Activated T-cell treated with anti-CD3 and anti-CD28 coated beads, Interleukin-2, amount 50 U/mL, for 24 hours (primary cell): Measurements from ENCODE around the gene ASTN2.

Source experiments
- DNase-seq: peaks from one replicate; pipeline ENCODE4 v3.0.0-alpha.2; 2020
- H3K27ac Mint-ChIP-seq: 2 replicates; pipeline ENCODE4 v1.8.0; 2020; ENCODE audit warnings: mild to moderate bottlenecking, mixed read lengths
- H3K27me3 Mint-ChIP-seq: 2 replicates; pipeline ENCODE4 v1.8.0; 2020; ENCODE audit warnings: mixed read lengths
- H3K36me3 Mint-ChIP-seq: 2 replicates; pipeline ENCODE4 v1.8.0; 2020; ENCODE audit warnings: low read depth, mixed read lengths
- H3K4me1 Mint-ChIP-seq: 2 replicates; pipeline ENCODE4 v1.8.0; 2020; ENCODE audit warnings: low read depth, mixed read lengths
- H3K4me3 Mint-ChIP-seq: 2 replicates; pipeline ENCODE4 v1.8.0; 2020; ENCODE audit warnings: mild to moderate bottlenecking, moderate library complexity, mixed read lengths
- H3K9me3 Mint-ChIP-seq: 2 replicates; pipeline ENCODE4 v1.8.0; 2020; ENCODE audit warnings: mixed read lengths

ASTN2 gene

DNA sequence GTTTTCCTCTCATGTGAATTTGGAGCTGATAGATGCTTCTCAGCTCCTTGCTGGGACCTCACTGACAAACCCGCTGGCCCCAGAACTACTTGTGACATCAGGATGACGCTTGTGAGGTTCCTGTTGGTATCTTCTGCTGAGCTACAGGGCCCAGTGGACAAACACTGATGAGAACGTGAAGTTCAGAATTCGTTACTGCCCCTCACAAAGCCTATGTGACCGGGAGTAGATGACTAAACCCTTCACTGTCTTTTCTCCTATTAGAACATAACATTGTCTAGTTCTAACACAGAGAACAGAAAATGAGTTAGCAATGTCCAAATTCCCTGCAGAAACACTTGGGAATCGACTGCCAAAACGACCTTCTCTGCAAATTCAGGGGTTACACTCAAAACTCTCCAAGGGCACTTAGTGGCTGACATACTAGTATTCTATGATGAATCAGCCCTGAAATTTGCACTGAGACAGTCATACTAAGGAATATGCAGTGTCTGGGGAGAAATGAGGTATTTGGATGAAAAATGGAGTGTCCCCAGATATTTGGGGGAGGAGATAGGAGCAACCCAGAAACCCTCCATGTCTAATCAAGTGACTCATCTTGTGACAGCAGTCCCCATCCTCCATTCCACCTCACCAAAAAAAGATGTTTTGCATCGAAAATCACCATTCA, 871.0 kb downstream of the ASTN2 start:
- Mint-ChIP-seq H3K4me1 (no peaks in the 10 kb centered on the region), H3K4me3 (no peak overlapping the region), H3K27ac (no peak overlapping the region), H3K27me3 (no peaks in the 10 kb centered on the region), H3K36me3 (peaks cover 8% of the 10 kb centered on the region), H3K9me3 (no peaks in the 10 kb centered on the region)
- no peak for DNase-seq

DNA sequence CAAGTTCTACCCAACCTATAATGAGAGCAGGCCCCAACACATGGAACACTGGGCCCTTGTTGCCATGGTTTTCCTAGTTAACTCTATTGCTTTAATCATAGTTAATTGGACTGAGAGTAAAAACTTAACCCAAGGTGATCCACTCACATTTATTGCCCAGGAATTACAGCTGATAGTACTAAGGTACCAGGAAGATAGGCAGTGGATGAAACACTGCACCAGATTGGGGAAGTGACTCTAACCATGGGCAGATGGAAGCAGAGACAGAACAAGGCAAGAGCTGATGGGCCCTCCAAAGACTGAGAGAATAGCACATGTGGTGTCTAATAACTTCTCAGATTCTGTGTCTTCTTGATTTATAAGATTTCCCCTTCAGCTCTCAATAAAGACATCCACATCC, 873.5 kb downstream of the ASTN2 start:
- Mint-ChIP-seq H3K4me3 (no peak overlapping the region), H3K27me3 (no peaks in the 10 kb centered on the region), H3K27ac (no peak overlapping the region), H3K36me3 (peaks cover 8% of the 10 kb centered on the region), H3K4me1 (no peaks in the 10 kb centered on the region), H3K9me3 (peaks cover 10% of the 10 kb centered on the region)
- DNase-seq = no peak

DNA sequence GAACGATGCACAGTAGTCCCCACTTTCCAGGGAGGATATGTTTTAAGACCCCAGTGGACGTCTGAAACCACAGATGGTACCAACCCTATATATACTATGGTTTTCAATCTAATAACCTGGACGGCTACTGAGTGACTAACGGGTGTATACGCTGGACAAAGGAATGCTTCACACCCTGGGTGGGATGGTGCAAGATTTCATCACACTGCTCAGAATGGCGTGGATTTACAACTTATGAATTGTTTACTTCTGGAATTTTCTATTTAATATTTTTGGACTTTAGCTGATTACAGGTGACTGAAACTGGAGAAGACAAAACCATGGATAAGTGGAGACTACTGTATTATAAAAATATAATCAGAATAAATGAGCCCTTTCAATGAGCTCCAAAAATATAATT, 875.3 kb downstream of the ASTN2 start:
- no peaks in the 10 kb centered on the region for H3K27me3 Mint-ChIP-seq
- H3K27ac Mint-ChIP-seq = no peak overlapping the region
- H3K4me3 Mint-ChIP-seq = no peak overlapping the region
- no peak for DNase-seq
- H3K36me3 Mint-ChIP-seq = peaks cover 8% of the 10 kb centered on the region
- peaks cover 20% of the 10 kb centered on the region for H3K9me3 Mint-ChIP-seq
- no peaks in the 10 kb centered on the region for H3K4me1 Mint-ChIP-seq

DNA sequence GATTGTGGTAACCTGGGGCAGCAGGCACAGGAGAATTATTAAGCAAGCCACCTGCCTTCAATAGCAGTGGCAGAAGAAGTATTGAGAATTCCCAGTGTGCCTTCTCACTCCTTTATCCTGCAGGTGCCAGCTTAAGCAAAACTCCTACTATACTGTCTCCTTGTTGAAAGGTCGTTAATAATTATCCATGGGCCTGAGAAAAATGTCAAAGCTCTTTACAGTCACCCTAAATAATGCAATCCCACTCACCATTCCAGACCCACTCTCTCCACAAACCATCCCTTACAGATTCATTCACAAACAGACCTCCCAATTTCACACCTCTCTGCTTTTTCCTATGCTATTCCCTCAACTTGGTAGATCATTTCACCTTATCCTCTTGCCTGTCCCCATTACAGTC, 889.2 kb downstream of the ASTN2 start:
- DNase-seq = no peak
- H3K9me3 Mint-ChIP-seq = peaks cover 39% of the 10 kb centered on the region

DNA sequence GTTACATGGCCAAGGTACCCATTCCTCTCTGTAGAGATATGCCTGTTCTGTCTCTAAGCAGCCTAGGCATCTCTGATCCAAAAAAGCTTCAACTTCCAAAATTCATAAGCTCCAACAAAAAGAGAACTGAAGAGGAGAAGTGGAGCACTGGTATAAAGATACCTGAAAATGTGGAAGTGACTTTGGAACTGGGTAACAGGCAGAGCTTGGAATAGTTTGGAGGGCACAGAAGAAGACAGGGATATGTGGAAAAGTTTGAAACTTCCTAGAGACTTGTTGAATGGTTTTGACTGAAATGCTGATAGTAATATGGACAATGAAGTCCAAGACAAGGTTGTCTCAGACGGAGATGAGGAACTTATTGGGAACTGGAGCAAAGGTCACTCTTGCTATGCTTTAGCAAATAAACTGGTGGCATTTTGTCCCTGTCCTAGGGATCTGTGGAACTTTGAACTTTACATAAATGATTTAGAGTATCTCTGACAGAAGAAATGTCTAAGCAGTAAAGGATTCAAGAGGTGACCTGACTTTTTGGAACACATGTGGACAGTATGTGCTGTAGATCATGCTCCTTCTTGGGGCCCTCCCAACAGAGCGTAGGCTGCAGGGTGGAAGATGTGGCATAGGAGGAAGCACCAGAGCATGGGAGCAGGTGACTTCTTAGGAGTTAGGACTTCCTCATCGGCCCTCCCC, 889.9 kb downstream of the ASTN2 start:
- Mint-ChIP-seq H3K9me3 (peaks cover 45% of the 10 kb centered on the region), H3K27ac (no peak overlapping the region), H3K4me3 (no peak overlapping the region), H3K4me1 (no peaks in the 10 kb centered on the region), H3K36me3 (no peaks in the 10 kb centered on the region), H3K27me3 (no peaks in the 10 kb centered on the region)
- no peak for DNase-seq

More for the DNA sequence above, 889.2 kb downstream of the ASTN2 start:
- Mint-ChIP-seq H3K4me3 (no peak overlapping the region), H3K4me1 (no peaks in the 10 kb centered on the region), H3K27me3 (no peaks in the 10 kb centered on the region), H3K36me3 (no peaks in the 10 kb centered on the region), H3K27ac (no peak overlapping the region)

DNA sequence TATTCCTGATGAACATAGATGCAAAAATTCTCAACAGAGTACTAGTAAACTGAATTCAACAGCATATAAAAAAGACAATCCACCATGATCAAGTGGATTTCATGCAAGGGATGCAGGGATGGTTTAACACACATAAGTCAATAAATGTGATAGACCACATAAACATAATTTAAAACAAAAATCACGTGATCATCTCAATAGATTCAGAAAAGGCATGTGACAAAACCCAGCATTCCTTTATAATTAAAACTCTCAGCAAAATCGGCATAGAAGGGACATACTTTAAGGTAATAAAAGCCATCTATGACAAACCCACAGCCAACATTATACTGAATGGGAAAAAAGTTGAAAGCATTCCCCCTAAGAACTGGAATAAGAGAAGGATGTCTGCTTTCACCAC, 894.6 kb downstream of the ASTN2 start:
- Mint-ChIP-seq H3K36me3 (peaks cover 16% of the 10 kb centered on the region), H3K27me3 (no peaks in the 10 kb centered on the region), H3K4me3 (no peak overlapping the region), H3K9me3 (peaks cover 54% of the 10 kb centered on the region), H3K4me1 (no peaks in the 10 kb centered on the region), H3K27ac (no peak overlapping the region)
- no peak for DNase-seq

DNA sequence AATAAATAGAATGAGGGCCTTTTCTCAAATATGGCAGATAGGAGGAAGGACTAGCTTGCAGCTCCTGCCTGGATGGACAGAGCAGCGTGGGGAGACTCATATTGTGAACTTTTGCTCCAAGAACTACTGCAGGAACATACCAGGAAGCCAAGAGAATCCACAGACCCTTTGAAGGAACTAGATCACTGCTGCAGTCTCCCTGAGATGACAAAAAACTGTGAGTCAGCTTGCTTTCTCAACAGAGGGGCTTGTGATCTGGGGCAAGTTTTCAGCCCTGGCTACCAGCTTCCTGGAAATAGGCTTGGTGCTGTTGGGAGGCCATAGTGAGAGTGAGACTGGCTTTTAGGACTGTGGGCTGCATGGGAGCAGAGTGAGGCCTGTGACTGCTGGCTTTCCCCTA, 898.4 kb downstream of the ASTN2 start:
- H3K36me3 Mint-ChIP-seq = peaks cover 16% of the 10 kb centered on the region

DNA sequence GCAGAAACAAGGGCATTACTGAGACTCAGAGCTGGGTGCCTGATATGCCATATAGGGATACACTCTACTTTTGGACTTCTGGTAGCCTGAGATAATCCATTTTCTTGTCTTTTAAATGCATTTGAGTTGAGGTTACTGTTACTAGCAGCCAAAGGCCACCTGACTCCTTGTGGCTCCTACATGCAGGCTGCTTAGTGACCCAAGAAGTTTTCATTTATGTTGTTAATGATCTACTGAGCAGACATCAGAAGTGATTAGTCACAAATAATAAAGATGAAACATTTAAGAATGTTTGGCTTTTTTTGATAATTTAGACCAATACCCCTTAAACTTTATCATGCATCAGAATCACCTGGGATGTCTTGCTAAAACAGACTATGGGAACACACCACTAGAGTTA, 899.3 kb downstream of the ASTN2 start:
- Mint-ChIP-seq H3K4me1 (no peaks in the 10 kb centered on the region), H3K4me3 (no peak overlapping the region), H3K27me3 (no peaks in the 10 kb centered on the region), H3K36me3 (peaks cover 16% of the 10 kb centered on the region), H3K27ac (no peak overlapping the region), H3K9me3 (peaks cover 58% of the 10 kb centered on the region)
- DNase-seq = no peak

More for the DNA sequence above, 898.4 kb downstream of the ASTN2 start:
- Mint-ChIP-seq H3K9me3 (peaks cover 63% of the 10 kb centered on the region), H3K4me1 (no peaks in the 10 kb centered on the region), H3K27me3 (no peaks in the 10 kb centered on the region), H3K27ac (no peak overlapping the region), H3K4me3 (no peak overlapping the region)
- DNase-seq = no peak

DNA sequence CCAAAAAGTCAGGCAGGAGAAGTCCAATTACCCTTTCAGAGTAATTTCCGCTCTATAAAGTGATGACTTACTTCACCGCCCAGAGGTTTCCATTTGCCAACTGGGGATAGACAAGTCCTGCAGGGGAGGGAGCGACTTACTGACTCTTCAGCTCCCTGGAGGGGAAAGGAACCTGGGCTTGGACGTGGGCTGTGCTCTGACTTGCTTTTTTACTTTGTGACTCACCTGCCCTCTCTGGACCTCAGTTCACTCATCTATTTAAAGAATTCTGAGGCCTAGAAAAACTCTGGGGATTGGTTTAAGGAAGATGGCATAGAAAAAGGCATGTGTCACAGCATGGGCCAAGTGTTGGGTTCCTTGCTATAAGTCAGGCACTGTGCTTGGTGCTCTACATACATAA, 908.2 kb downstream of the ASTN2 start:
- H3K4me3 Mint-ChIP-seq = no peak overlapping the region
- H3K27ac Mint-ChIP-seq = no peak overlapping the region
- H3K27me3 Mint-ChIP-seq = no peaks in the 10 kb centered on the region
- DNase-seq = no peak
- peaks cover 13% of the 10 kb centered on the region for H3K9me3 Mint-ChIP-seq
- no peaks in the 10 kb centered on the region for H3K4me1 Mint-ChIP-seq
- H3K36me3 Mint-ChIP-seq = no peaks in the 10 kb centered on the region

DNA sequence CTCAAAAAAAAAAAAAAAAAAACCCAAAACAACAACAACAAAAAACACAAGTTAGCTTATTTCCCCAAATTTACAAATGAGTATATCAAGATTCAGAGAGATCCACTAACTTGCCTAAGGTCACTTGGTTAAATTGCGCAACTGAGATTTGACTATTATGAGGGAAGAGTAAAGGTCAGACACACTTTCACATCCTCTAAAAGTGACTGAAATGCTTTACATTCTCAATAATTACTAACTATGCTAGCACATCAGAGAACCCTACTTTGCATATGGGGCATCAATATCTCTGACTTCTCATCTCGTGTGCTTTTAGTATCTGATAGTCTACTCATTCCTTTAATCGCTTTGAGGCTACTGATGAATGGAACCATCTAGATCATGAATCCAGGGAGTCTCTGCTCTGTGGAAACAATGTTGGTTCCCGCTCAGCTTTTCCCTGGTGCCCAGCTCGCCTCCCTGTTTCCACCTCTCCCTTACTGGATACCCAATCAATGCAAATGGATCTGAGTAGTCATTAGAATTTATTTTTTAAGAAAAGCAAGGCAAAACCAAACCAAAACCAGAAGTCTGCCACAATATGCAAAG, 909.9 kb downstream of the ASTN2 start:
- peaks cover 9% of the 10 kb centered on the region for H3K9me3 Mint-ChIP-seq
- H3K4me3 Mint-ChIP-seq = no peak overlapping the region
- H3K36me3 Mint-ChIP-seq = no peaks in the 10 kb centered on the region
- no peak overlapping the region for H3K27ac Mint-ChIP-seq
- H3K27me3 Mint-ChIP-seq = no peaks in the 10 kb centered on the region
- H3K4me1 Mint-ChIP-seq = no peaks in the 10 kb centered on the region
- DNase-seq = no peak

DNA sequence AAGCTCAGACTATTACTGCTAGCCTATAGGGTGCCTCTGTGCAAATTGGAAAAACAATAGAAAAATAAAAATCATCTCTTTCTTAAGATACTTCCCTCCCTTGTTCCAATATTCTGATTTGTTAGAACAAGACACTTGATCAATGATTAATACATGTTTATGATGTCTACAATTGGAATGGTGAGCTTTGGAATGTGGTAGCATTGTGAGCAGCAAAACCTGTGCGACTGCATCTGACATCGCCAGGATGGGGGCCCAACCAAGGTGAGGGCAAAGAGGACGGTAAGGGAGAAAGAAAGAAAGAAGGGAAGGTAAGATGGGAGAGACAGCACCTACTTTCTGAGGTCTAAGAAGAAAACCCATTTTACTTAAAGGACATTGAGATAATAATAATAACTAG, 910.8 kb downstream of the ASTN2 start:
- peaks cover 4% of the 10 kb centered on the region for H3K9me3 Mint-ChIP-seq
- no peak for DNase-seq
- H3K27ac Mint-ChIP-seq = no peak overlapping the region
- no peaks in the 10 kb centered on the region for H3K27me3 Mint-ChIP-seq
- no peaks in the 10 kb centered on the region for H3K4me1 Mint-ChIP-seq
- no peak overlapping the region for H3K4me3 Mint-ChIP-seq
- H3K36me3 Mint-ChIP-seq = no peaks in the 10 kb centered on the region

DNA sequence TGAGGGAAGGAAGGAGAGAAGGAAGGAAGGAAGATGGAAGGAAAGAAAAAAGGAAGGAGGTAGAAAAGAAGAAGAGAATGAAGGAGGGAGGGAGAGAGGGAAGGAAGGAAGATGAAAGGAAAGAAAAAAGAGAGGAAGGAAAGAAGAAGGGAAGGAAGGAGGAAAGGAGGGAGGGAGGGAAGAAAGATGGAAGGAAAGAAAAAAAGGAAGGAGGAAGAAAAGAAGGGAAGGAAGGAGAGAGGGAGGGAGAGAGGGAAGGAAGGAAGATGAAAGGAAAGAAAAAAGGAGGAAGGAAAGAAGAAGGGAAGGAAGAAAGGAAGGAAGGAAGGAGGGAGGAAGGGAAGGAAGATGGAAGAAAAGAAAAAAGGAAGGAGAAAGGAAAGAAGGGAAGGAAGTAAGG, 912.1 kb downstream of the ASTN2 start:
- DNase-seq = no peak

DNA sequence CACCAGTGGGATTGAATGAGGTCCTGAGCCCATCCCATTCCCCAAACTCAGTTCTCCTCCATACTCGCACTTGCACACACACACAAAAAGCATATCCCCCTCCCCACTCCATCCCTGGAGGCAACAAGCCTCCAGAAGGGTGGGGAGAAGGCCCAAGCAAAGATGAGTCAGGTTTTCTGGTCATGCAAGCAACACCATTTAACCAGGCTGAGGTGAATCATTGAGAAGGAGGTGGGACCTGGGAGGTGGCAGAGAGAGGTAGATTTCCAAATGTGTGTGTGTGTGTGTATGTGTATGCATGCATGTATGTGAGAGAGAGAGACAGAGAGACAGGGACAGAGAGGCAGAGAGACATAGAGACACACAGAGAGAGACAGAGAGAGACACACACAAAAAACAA, 913.0 kb downstream of the ASTN2 start:
- H3K36me3 Mint-ChIP-seq = no peaks in the 10 kb centered on the region
- no peaks in the 10 kb centered on the region for H3K9me3 Mint-ChIP-seq
- H3K27ac Mint-ChIP-seq = no peak overlapping the region

More for the DNA sequence above, 912.1 kb downstream of the ASTN2 start:
- H3K36me3 Mint-ChIP-seq = no peaks in the 10 kb centered on the region
- no peaks in the 10 kb centered on the region for H3K9me3 Mint-ChIP-seq
- no peaks in the 10 kb centered on the region for H3K27me3 Mint-ChIP-seq
- no peaks in the 10 kb centered on the region for H3K4me1 Mint-ChIP-seq
- H3K4me3 Mint-ChIP-seq = no peak overlapping the region
- no peak overlapping the region for H3K27ac Mint-ChIP-seq

DNA sequence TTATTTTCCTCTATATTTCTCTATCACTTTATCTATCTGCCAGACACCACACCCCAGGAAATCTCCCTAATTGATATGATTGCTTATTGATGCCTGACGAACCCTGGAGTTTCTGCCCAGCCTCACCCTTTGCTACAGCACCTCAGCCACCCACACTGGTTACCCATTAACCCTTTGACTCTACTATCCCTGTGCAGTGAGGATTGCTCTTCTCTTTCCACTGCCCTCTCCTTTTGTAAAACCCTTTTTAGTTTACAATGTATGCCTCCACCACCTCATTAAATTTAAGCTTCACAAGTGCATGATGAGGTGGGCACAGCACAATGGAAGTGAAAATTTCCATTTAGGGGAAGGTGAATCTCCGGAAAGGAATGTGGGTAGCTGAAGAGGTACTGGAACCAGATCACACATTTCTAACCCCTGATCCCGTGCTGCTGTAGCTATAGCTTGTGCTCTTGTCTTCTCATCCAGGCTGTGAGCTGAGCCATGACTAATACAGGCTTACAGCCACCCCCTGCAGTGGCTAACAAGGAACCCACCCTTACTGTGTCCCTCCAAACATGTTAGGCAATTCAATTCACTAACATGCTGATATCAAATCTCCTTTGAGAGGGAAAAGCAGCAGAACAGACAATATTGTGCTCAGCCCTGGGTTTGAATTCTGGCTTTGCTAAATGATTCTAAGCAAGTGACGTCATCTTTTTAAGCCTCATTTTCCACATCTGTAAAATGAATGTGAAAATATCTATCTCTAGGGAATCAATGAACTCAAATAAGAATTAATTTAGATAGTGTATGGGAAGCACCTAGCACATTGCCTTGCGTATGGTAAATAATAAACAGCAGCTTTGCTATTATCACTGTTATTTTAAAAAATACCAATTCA, 914.6 kb downstream of the ASTN2 start:
- no peak overlapping the region for H3K4me3 Mint-ChIP-seq
- H3K27ac Mint-ChIP-seq = no peak overlapping the region
- H3K27me3 Mint-ChIP-seq = no peaks in the 10 kb centered on the region
- no peak for DNase-seq
- H3K36me3 Mint-ChIP-seq = no peaks in the 10 kb centered on the region
- no peaks in the 10 kb centered on the region for H3K9me3 Mint-ChIP-seq
- no peaks in the 10 kb centered on the region for H3K4me1 Mint-ChIP-seq

More for the DNA sequence above, 913.0 kb downstream of the ASTN2 start:
- no peaks in the 10 kb centered on the region for H3K4me1 Mint-ChIP-seq
- H3K27me3 Mint-ChIP-seq = no peaks in the 10 kb centered on the region
- H3K4me3 Mint-ChIP-seq = no peak overlapping the region
- DNase-seq = no peak
